ENCODE results near the gene C6orf15.

Gene C6orf15

DNA sequence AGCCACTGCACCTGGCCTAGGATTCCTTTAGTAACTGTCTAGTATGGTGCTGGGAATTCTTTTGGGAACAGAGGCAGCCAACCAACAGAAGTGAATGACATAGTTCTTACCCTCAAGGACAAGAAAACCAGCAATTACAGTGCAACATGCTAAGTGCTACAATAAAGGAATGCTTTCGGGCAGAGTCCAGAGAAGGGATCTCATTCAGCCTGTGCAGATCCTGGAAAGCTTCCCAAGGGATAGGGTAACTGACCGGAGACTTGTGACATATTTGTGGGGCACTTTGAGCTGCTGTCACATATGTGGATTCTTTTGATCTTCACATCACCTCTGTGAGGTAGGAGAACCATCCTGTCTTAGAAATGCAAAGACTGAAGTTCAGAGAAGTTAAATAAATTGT, 46.8 kb downstream of the C6orf15 start:
- no peak for DNase-seq (ENCODE audit: low spot score)
- TF ChIP-seq, protein P1, sequence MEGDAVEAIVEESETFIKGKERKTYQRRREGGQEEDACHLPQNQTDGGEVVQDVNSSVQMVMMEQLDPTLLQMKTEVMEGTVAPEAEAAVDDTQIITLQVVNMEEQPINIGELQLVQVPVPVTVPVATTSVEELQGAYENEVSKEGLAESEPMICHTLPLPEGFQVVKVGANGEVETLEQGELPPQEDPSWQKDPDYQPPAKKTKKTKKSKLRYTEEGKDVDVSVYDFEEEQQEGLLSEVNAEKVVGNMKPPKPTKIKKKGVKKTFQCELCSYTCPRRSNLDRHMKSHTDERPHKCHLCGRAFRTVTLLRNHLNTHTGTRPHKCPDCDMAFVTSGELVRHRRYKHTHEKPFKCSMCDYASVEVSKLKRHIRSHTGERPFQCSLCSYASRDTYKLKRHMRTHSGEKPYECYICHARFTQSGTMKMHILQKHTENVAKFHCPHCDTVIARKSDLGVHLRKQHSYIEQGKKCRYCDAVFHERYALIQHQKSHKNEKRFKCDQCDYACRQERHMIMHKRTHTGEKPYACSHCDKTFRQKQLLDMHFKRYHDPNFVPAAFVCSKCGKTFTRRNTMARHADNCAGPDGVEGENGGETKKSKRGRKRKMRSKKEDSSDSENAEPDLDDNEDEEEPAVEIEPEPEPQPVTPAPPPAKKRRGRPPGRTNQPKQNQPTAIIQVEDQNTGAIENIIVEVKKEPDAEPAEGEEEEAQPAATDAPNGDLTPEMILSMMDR (IDR thresholded peaks at IDR 0.05; ENCODE audit: borderline replicate concordance, control extremely low read depth, extremely low read depth, insufficient read depth, missing control alignments) = no peak
- in situ Hi-C loops (cut with MboI; ENCODE audit: low sequenced_read_pairs, unreplicated experiment) = no loop called here

DNA sequence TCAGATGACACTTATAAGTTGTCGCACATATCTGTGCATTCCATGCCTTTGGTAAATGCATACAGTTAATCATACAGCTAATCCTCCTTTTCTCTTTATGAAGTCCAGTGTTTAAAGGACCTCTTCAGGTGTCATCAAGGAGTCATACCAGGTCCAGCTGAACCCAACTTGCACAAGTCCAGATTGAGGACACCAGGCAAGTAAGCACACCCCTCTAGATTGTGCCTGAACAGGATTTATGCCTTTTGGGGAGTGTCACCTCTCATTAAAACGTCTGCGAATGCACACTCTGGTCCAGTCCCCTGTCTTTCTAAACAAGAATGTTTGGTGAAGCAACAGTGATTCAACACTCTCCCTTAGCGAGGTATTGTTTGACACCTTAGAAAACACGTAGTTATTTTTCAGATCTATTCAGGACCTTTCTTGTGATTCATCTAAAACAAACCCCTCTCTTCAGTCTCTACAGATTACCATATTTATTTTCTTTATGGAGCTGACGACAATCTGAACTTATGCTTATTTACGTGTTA, 48.4 kb downstream of the C6orf15 start:
- no peak for DNase-seq (ENCODE audit: low spot score)
- in situ Hi-C loops (cut with MboI; ENCODE audit: low sequenced_read_pairs, unreplicated experiment) = no loop called here
- TF ChIP-seq, protein P1 (IDR thresholded peaks at IDR 0.05; ENCODE audit: borderline replicate concordance, control extremely low read depth, extremely low read depth, insufficient read depth, missing control alignments) = no peak

Measured in GM13976 (cell line).